T-helper 2 cell treated with Interferon-gamma antibody and Interleukin-4, amounts not matched to agents 5 μg/mL and 100 μg/mL, for 36 hours (primary cell): ENCODE results near the gene CNOT11.
"Not testable (repeated sequence)": the region's sequence is repeated elsewhere in the genome, so short reads cannot be mapped to it uniquely, and the experiment has no call there.

Experiments
- DNase-seq: peaks from one replicate; pipeline ENCODE4 v3.0.0; 2021; ENCODE audit warnings: low spot score
- H3K27ac Mint-ChIP-seq: one replicate; pipeline ENCODE4 v1.8.0; 2021; ENCODE audit warnings: mild to moderate bottlenecking, mixed read lengths
- H3K27me3 Mint-ChIP-seq: one replicate; pipeline ENCODE4 v1.8.0; 2021; ENCODE audit warnings: low read depth, mixed read lengths
- H3K36me3 Mint-ChIP-seq: one replicate; pipeline ENCODE4 v1.8.0; 2021; ENCODE audit warnings: low read depth, mixed read lengths
- H3K4me1 Mint-ChIP-seq: one replicate; pipeline ENCODE4 v1.8.0; 2021; ENCODE audit warnings: low read depth, mixed read lengths
- H3K4me3 Mint-ChIP-seq: one replicate; pipeline ENCODE4 v1.8.0; 2022; ENCODE audit warnings: mild to moderate bottlenecking, moderate library complexity, mixed read lengths
- H3K9me3 Mint-ChIP-seq: one replicate; pipeline ENCODE4 v1.8.0; 2021; ENCODE audit warnings: mixed read lengths

Gene CNOT11

DNA sequence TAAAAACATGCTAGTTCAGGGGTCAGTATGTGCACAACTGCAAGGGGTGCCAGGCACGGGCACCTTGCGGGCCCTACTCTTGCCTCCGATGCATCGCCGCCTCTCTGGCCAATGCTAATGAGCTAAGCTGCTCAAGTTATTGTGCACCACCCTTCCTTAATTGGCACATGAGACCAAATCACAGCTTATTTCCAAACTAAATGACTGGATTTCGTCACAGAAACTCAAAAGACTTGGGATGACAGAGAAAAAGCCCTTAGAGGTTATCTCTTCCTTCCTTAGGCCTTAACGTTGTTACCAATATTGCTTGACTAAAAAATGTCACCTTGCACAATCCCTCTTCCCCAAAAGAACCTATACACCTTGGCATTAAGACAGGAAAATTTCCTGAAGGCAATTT is 48.1 kb downstream of the CNOT11 start:
- no peaks in the 10 kb centered on the region for H3K27me3 Mint-ChIP-seq
- H3K27ac Mint-ChIP-seq, result no peak overlapping the region
- peaks cover 58% of the 10 kb centered on the region for H3K36me3 Mint-ChIP-seq
- no peak overlapping the region for H3K4me3 Mint-ChIP-seq
- no peak for DNase-seq
- H3K4me1 Mint-ChIP-seq, result peaks cover 58% of the 10 kb centered on the region
- no peaks in the 10 kb centered on the region for H3K9me3 Mint-ChIP-seq

DNA sequence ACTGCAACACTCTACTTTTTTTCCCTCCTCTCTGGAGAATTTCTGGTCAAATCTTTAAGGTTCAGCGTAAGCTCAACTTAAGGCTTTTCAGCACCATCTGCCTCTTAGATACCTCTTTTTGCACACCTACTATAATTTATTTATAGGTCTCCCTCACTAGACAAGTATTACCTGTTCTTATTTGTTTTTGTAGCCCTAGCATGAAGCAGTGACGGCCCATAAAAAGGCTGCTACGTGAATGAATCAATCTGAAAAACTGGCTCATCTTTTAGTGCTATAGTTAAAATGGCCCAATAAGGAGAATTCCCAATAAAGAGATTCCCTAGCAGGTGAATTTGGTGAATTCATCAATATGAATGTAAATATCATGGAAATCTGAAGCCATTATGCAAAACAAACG is 49.3 kb downstream of the CNOT11 start:
- Mint-ChIP-seq H3K9me3 (no peaks in the 10 kb centered on the region), H3K27ac (no peak overlapping the region), H3K4me1 (peaks cover 63% of the 10 kb centered on the region), H3K4me3 (no peak overlapping the region), H3K36me3 (peaks cover 64% of the 10 kb centered on the region), H3K27me3 (no peaks in the 10 kb centered on the region)
- DNase-seq, result no peak

DNA sequence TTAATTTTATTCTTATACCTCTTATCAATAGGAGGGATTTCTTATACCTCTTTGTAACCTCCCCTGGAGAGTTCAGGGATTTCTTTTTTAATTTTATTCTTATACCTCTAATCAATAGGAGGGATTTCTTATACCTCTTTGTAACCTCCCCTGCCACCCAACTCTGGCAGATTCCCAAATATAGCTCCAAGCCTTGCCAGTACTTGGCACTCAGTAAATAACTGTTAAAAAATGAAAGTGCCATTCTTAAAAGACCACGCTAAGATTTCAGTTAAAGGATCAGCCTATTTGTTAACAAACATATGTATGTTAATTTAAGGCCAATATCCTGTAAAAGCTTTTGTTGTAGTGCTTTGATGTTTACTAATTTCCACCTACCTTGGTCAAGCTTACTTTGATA is 51.0 kb downstream of the CNOT11 start:
- no peaks in the 10 kb centered on the region for H3K27me3 Mint-ChIP-seq
- no peak for DNase-seq
- H3K9me3 Mint-ChIP-seq, result no peaks in the 10 kb centered on the region
- H3K4me1 Mint-ChIP-seq, result peaks cover 55% of the 10 kb centered on the region
- H3K27ac Mint-ChIP-seq, result no peak overlapping the region
- no peak overlapping the region for H3K4me3 Mint-ChIP-seq
- peaks cover 62% of the 10 kb centered on the region for H3K36me3 Mint-ChIP-seq

DNA sequence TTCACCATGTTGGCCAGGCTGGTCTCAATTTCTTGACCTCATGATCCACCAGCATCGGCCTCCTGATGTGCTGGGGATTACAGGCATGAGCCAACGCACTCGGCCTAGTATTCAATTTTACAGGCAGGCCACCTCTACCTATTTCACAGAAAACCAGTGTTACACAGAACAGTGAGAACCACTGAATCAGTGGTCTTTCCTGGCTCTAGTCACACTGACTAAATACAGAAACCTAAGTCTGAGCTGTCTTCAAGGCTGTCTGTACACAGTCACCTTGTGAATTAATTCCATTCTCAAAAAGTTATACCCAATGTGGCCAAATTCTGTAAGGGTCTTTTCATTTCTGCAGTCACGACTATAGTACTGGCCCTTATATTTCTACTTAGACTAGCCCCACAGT is 52.3 kb downstream of the CNOT11 start:
- no peaks in the 10 kb centered on the region for H3K27me3 Mint-ChIP-seq
- peaks cover 56% of the 10 kb centered on the region for H3K36me3 Mint-ChIP-seq
- H3K4me3 Mint-ChIP-seq, result peak overlapping the region; percentile 100
- peaks cover 53% of the 10 kb centered on the region for H3K4me1 Mint-ChIP-seq
- no peak for DNase-seq
- no peak overlapping the region for H3K27ac Mint-ChIP-seq
- H3K9me3 Mint-ChIP-seq, result no peaks in the 10 kb centered on the region

DNA sequence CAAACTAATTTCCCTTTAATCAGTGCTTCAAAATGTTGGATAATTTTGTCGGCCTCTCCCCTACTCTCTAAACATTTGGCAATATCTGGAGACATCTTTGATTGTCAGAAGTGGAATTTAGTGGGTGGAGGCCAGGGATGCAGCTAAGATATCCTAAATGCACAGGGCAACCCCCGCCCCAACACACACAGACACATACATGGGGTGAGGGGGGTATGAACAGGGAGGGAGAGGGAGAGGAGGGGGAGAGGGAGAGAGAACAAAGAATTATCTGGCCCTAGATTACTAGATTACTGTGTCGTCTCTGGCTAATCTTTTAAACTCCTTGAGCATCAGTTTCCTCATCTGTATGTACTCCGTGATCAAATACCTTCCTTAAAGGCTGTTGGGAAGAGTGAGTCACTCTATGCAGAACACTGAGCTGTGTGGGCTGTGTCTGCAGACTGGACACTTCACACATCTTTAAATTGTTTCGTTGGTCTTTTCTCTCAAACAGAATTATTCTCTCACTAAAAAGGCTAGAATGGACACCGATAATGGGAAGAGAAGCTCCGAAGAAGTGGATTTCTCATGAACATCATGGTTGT is 52.9 kb downstream of the CNOT11 start:
- no peaks in the 10 kb centered on the region for H3K9me3 Mint-ChIP-seq
- H3K36me3 Mint-ChIP-seq, result peaks cover 55% of the 10 kb centered on the region

DNA sequence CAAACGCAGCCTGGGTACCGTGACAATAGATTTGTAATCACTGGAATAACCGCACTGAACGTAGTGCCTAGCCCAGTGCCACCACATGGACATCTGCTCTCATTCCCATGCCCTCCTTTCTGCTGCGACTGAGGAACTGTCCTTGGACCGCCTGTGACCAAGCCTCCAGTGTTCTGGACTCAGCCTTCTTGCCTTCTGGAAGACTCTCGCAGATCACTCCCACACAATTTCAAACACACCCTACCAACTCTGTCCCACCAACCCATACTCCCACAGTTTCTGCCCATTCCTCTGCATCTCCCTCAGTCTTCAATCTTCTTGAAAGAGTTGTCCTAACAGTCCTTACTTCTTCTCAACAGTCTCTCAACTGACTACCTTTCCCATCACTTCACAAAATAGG is 53.7 kb downstream of the CNOT11 start:
- Mint-ChIP-seq H3K9me3 (no peaks in the 10 kb centered on the region), H3K4me1 (peaks cover 57% of the 10 kb centered on the region), H3K4me3 (peak overlapping the region; percentile 100), H3K27me3 (no peaks in the 10 kb centered on the region), H3K27ac (peak overlapping the region; percentile 99), H3K36me3 (peaks cover 51% of the 10 kb centered on the region)
- DNase-seq, result peak; percentile 43

More for the DNA sequence above, 52.9 kb downstream of the CNOT11 start:
- Mint-ChIP-seq H3K4me3 (peak overlapping the region; percentile 100), H3K27ac (peak overlapping the region; percentile 34), H3K27me3 (no peaks in the 10 kb centered on the region), H3K4me1 (peaks cover 56% of the 10 kb centered on the region)
- no peak for DNase-seq

DNA sequence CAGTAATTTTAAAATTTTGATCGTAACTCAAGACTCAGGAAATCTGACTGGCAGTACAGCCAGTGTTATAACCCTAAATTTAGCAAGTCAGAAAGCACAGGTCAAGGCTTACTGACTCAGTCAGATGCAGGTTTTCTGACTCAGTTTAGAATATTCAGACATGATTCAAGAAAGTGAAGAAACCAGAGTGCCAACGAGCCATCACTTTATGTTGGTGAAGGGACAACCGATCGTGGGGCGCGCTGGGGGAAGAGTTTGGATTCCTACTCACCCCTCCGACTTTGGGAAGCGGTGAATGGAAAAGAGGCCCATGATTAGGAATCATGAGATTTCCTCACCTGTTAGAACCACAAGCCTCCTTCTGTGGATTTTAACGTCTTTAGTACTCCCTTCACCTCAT is 54.8 kb downstream of the CNOT11 start:
- peak overlapping the region; percentile 99 for H3K27ac Mint-ChIP-seq
- H3K36me3 Mint-ChIP-seq, result peaks cover 42% of the 10 kb centered on the region
- H3K4me3 Mint-ChIP-seq, result peak overlapping the region; percentile 100
- no peaks in the 10 kb centered on the region for H3K9me3 Mint-ChIP-seq
- peaks cover 60% of the 10 kb centered on the region for H3K4me1 Mint-ChIP-seq
- no peaks in the 10 kb centered on the region for H3K27me3 Mint-ChIP-seq
- peak; percentile 26 for DNase-seq

DNA sequence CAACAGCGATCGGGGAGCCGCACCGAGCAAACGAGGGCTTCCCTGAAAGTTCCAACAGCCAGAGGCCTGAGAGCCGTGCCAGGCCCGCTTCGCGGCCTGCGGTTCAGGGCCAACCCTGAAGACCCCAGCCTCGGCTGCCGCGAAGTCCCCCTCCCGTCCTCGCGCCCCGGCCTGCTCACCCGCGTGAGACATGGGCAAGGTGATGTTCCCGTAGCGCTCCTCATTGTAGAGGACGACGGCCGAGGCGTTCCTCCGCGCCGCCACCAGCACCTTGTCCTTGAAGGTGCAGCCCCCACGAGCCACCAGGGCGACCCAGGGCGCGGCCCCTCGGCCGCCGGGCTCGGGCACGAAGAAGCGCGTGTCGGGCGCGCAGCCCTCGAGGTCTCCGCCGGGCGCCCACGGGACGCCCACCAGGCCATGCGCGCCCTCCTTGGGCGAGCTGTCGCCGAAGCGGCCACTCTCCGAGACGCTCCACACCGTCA is 55.3 kb downstream of the CNOT11 start:
- Mint-ChIP-seq H3K27ac (peak overlapping the region; percentile 99), H3K9me3 (no peaks in the 10 kb centered on the region), H3K36me3 (peaks cover 37% of the 10 kb centered on the region), H3K27me3 (no peaks in the 10 kb centered on the region), H3K4me1 (peaks cover 55% of the 10 kb centered on the region), H3K4me3 (peak overlapping the region; percentile 100)
- peak; percentile 29 for DNase-seq

DNA sequence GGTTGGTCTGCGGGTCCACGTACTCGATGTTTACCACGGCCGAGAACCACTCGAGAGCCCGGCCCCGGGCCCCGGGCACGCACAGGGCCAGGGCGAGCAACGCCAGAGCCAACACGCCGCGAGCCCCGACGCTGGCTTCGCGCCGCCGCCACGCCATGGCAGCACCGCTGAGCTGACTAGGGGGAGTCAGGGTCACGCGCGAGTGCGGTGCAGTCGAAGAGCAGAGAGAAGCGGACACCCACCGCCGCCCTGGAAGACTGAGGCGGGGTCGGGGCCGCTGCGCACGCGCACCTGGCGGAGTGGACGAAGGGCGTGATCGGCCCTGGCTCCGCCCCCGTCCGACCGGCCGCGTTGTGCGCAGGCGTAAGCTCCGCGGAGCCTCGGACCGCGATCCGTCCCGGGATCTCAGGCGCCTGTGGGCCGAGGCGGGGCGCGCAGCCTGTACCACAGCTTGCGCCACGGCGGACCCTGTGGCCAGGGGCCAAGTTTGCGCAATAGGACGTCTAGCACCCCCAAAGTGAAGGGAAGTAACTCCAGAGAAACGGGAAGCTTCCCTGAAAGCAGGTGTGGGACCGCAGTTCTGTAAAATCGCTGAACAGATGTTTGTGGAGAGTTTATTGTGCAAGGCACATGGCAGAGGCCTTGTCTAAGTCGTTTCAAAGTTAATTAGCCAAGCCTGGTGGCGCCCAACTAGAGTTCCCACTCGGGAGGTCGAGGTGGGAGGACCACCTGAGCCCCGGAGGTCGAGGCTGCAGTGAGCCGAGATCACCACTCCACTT is 55.9 kb downstream of the CNOT11 start, which contains the start of gene RNF149:
RNF149 (minus strand) TSS at position 270 of the 779 bp plus-strand sequence; CDS start at position 157, 113 bp downstream.
- H3K4me3 Mint-ChIP-seq, result peak within 1 kb of the TSS; percentile 100
- H3K4me1 Mint-ChIP-seq, result peaks cover 53% of the 10 kb centered on the region
- peaks cover 35% of the 10 kb centered on the region for H3K36me3 Mint-ChIP-seq
- H3K9me3 Mint-ChIP-seq, result no peaks in the 10 kb centered on the region
- no peaks in the 10 kb centered on the region for H3K27me3 Mint-ChIP-seq
- peak; percentile 93 for DNase-seq
- H3K27ac Mint-ChIP-seq, result peak within 1 kb of the TSS; percentile 99

DNA sequence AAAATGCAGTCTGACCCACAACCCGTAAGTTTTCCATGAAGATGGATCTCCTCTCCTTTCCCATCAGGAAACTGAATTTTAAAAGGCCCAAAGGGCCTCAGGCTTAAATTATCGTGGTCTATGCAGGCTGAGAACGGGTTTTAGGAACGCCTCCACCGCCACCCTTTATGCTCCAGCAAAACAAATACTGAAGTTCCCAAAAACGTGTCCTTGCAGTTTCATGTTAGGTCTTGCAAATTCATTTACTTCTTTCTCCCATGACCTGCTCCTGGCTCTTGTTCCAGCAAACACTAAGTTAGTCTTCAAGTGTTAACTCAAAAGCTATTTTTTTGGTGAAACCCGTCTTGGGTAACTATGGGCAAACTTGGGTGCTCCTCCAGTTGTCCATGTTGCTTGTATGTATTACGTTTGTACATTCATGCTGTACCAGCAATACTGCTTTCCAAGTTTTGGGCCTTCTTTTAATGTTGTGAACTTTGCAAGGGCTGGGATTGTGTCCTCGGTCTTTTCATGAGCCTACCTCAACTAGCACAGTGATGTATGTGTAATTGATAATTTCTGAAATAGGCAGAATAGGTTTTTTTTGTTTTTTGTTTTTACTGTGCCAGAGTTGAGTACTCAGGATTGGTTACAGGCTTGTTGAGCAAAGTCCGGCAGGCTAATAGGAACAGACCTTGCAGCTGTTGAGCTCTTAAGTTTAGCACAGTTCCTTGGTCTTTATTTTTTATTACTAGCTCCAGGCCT is 57.6 kb downstream of the CNOT11 start:
- Mint-ChIP-seq H3K27ac (peak overlapping the region; percentile 18), H3K4me1 (peaks cover 41% of the 10 kb centered on the region), H3K4me3 (peak overlapping the region; percentile 44), H3K9me3 (no peaks in the 10 kb centered on the region), H3K27me3 (no peaks in the 10 kb centered on the region), H3K36me3 (peaks cover 22% of the 10 kb centered on the region)
- DNase-seq, result no peak

DNA sequence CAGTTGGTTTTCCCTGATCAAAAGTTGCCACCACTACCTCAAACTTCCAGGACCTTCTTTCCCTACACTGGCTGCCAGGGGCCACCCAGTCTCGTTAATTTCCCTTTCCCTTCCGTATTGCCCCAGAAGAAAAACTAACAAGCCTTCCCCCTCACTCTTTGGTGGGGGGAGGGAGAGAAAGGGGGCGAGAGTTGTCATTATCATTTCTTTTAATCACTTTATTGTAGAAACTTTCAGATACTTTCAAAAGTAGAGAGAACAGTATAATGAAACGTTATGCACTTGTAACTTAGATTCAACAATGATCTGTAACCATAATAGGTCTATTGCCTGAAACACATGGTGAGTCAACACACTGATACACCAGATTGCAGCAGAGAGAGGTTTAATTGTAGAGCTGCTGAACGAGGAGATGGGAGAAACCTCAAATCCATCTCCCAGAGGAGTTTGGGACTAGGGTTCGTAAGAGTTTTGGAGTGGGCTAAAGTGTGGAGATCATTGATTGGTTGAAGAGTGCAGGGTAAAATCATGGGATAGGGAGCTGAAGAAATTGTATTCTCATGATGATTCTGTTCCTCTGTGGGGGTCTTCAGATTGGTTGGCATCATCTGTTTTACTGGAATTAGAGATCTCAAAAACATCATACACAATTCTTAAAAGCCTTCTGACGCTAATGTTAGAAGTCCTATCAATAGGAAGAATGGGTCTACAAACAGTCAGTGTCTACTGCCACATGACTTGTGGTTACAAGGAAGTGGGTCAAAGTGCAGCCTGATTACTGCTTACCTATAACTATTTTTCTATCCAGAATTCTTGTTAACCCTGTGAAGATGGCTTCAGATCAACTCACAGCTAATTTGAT is 58.4 kb downstream of the CNOT11 start:
- Mint-ChIP-seq H3K36me3 (peaks cover 14% of the 10 kb centered on the region), H3K9me3 (no peaks in the 10 kb centered on the region), H3K27ac (peak overlapping the region; percentile 66), H3K4me3 (peak overlapping the region; percentile 59), H3K4me1 (peaks cover 38% of the 10 kb centered on the region), H3K27me3 (peaks cover 5% of the 10 kb centered on the region)
- no peak for DNase-seq

DNA sequence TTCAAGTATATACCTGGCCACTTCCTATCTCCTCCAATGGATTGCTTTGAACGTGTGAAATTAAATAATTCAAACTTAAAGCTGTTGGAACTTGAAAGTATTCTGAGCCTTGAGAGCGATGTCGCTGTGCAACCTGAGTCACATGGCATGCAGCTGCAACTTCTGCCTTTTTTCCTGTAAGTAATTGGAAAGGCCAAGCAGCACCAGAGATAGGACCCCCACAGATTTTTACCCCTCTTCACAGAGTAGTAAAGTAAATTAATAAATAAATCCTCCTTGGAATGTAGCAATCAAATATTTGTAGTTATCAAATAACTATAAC is 59.0 kb downstream of the CNOT11 start:
- Mint-ChIP-seq H3K27me3 (peaks cover 11% of the 10 kb centered on the region), H3K36me3 (peaks cover 10% of the 10 kb centered on the region), H3K27ac (peak overlapping the region; percentile 12), H3K4me3 (peak overlapping the region; percentile 59), H3K4me1 (peaks cover 35% of the 10 kb centered on the region), H3K9me3 (no peaks in the 10 kb centered on the region)
- DNase-seq, result no peak

DNA sequence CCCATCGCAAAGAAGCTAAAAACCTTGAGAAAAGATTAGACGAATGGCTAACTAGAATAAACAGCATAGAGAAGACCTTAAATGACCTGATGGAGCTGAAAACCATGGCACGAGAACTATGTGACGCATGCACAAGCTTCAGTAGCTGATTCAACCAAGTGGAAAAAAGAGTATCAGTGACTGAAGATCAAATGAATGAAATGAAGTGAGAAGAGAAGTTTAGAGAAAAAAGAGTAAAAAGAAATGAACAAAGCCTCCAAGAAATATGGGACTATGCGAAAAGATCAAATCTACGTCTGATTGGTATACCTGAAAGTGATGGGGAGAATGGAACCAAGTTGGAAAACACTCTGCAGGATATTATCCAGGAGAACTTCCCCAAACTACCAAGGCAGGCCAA is 63.9 kb downstream of the CNOT11 start:
- not testable (repeated sequence) for H3K36me3 Mint-ChIP-seq, H3K4me3 Mint-ChIP-seq, H3K27ac Mint-ChIP-seq, DNase-seq, H3K9me3 Mint-ChIP-seq
- Mint-ChIP-seq H3K4me1 (peaks cover 19% of the 10 kb centered on the region), H3K27me3 (peaks cover 47% of the 10 kb centered on the region)
